ENCODE results near the gene PPP1R36.
"Not testable (repeated sequence)": the region's sequence is repeated elsewhere in the genome, so short reads cannot be mapped to it uniquely, and the experiment has no call there.

The PPP1R36 gene

GRCh38 chr14:64617872-64618408 is 68.2 kb downstream of the PPP1R36 start:
- not testable (repeated sequence) for DNase-seq

- DNase-seq = no peak
Observed at GRCh38 chr14:64620910-64621309, 71.1 kb downstream of the PPP1R36 start.

- no peak for DNase-seq
Observed at GRCh38 chr14:64623554-64624165, 73.9 kb downstream of the PPP1R36 start.

- DNase-seq = no peak
Observed at GRCh38 chr14:64625386-64626232, 75.8 kb downstream of the PPP1R36 start.

DNA sequence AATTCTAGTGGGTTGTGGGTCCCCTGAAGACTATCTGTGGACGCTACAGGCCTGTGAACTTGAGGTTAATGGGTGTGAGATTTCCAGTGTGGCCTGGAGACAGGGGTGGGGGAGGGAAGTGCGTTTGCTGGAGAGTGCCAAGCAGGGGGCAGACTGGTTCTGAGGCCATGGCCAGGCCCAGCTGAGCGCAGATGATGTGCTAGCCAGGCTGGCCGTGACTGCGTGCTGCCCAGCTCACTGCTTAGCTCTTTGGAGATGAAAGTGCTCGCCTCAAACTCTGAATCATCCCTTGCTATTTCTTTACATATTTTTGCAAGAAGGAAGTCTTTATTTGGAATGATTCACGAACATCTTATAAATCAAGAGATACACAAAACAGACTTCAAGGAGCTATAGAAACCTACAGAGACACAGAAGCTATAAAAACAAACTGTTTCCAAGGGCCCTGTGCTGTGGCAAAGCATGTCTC is 79.2 kb downstream of the PPP1R36 start:
- DNase-seq = no peak

DNA sequence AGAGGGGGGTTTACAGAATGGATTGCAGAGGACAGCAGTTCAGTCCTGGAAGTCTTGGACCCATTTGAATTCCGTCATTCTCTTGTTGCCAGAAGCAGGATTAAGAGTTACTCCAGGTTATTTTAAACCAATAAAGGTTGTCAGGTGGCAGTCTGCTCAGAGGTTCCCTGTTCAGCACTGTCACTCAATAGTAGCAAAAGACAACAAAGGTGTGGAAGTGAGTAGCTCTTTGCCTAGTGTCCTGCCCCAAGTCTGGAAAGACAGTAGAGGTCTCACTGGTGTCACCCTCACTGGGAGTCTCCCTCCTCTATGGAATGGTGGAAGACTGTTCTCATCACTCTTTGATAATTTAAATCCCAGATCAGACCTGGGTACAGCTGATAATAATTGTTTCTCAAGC is 81.0 kb downstream of the PPP1R36 start:
- DNase-seq = no peak

- not testable (repeated sequence) for DNase-seq
Observed at GRCh38 chr14:64631222-64631621, 81.5 kb downstream of the PPP1R36 start.

DNA sequence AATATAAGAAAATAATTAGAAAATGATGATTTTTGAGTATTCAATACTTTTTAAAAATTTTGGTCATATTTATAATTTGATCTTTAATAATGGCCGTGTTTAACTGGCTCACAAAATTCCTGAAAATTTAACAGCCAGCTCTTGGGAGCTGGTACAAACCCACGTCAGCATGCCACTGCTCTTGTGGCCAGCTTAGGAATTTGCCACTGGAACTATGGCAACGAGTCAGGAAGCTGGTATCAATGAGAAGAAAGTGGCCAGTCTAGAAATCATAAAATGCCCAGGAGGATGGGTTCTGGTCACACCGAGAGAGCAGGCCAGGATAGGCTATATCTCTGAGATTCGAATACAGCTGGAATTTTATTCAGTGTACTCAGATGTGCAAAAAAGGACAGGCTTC is 82.3 kb downstream of the PPP1R36 start:
- no peak for DNase-seq

DNA sequence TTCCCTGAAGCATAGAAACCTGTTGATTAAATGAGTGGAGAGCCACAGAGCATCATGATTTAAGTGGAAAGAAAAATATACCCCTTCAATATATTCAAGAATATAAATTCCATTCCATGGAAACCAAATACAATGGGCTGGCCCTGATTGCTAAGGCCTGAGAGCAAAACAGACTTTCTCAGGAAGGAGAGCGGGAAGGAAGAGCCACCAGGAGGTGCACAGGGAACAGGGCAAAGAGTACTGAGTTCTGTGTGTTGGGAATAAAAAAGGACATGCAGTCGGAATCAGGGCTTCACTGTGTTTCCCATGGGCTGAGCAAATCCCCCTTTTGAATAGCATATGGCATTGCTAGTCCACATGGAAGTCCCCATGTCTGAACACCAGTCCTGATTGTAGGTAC is 84.8 kb downstream of the PPP1R36 start:
- no peak for DNase-seq

GRCh38 chr14:64636208-64636979 is 86.6 kb downstream of the PPP1R36 start:
- peak; percentile 66 for DNase-seq

DNA sequence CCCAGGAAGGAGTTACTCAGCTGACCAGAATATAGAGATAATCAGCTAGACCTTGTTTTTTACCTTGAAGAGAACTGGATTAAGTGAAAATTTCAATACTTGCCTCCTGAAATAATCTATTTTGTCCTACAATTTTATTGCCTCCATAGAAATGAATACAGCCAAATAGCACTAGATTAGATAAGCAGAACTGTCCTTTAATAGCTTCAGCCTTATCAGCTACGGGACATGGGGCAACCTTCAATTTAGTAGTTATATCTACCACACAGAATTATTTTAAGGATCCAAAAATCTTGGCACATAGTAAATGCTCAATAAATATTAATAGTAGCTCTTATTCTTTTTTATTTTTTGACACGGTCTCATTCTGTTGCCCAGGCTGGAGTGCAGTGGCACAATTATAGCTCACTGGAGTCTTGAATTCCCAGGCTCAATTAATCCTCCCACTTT is 87.2 kb downstream of the PPP1R36 start:
- no peak for DNase-seq

DNA sequence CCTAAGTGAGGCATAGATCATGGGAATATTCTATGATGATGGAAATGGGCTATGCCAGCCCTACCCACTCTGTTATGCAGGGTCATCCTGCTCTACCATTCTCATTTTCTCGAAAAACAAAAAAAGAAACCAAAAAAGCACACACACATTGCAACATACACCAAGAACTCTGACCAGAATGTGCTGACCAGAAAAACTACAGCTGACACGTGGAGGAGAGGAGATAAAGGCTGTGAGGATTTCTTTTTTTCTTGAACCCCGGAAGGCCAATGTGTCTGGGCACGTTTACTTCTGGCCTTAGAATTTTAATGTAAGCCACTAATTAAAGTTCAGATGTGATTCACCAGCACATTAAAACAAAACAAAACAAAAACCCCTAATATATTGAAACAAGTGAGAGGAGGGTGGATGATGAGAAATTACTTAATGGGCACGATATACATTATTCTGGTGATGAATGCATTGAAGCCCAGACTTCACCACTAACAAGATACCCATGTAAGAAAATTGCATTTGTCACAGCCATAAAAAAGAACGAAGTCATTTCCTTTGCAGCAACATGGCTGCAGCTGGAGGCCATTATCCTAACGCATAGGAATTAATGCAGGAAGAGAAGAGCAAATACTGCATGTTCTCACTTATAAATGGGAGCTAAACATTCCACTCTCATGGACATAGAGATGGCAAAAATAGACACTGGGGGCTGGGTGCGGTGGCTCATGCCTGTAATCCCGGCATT is 88.1 kb downstream of the PPP1R36 start:
- no peak for DNase-seq

GRCh38 chr14:64638625-64639024 is 88.9 kb downstream of the PPP1R36 start:
- no peak for DNase-seq
